ENCODE measurements around the gene RAF1. TPM values are rescaled to one million over a fixed set of nuclear protein-coding genes. Genes with fewer than 3 reads are reported as not detected.
A peak's percentile ranks its signal among the peaks of the same experiment; 100 is the strongest.

Gene RAF1
- total RNA-seq, 1 experiment from 2014 or later: 130 TPM

GRCh38 chr3:12557473-12558100, 106.3 kb downstream of the RAF1 start:
- Histone ChIP-seq H3K9me3 (ENCODE audit: low read depth, low read length, poor library complexity, severe bottlenecking) (no peaks in the 10 kb centered on the region), H3K27me3 (replicated peaks; ENCODE audit: insufficient read depth, low read depth, low read length, poor library complexity) (no peaks in the 10 kb centered on the region), H3K27ac (ENCODE audit: low read depth, low read length, poor library complexity, severe bottlenecking) (peak overlapping the region; percentile 94), H3K36me3 (ENCODE audit: insufficient read depth, low read length, poor library complexity, severe bottlenecking) (no peaks in the 10 kb centered on the region), H3K4me1 (ENCODE audit: insufficient read depth, low read length, poor library complexity, severe bottlenecking) (peaks cover 10% of the 10 kb centered on the region), H3K4me3 (ENCODE audit: low read depth, low read length, poor library complexity, severe bottlenecking) (peak overlapping the region; percentile 85)
- ChIA-PET POLR2A (ENCODE audit: low non-redundant PET) (no interaction called here), CTCF (no interaction called here)
- intact Hi-C loops (cut with micrococcal nuclease; ENCODE audit: unreplicated experiment): loop anchor here (5.0 kb wide), 1 partner anchor 105 kb away; the partner anchor contains the start of gene RAF1
- BruUV-seq (replicated peaks): TSS peak; percentile 37
- TF ChIP-seq EZH2 (IDR thresholded peaks at IDR 0.05; ENCODE audit: borderline replicate concordance, low read depth, low read length, poor library complexity, severe bottlenecking) (no peak), CTCF (conservative IDR thresholded peaks at IDR 0.05; ENCODE audit: low read depth, low read length) (no peak)
- peak; percentile 15 for DNase-seq (ENCODE audit: low spot score)

- Histone ChIP-seq H3K36me3 (ENCODE audit: insufficient read depth, low read length, poor library complexity, severe bottlenecking) (no peaks in the 10 kb centered on the region), H3K4me3 (ENCODE audit: low read depth, low read length, poor library complexity, severe bottlenecking) (peak within 1 kb of the TSS; percentile 85), H3K27ac (ENCODE audit: low read depth, low read length, poor library complexity, severe bottlenecking) (peak within 1 kb of the TSS; percentile 94), H3K27me3 (replicated peaks; ENCODE audit: insufficient read depth, low read depth, low read length, poor library complexity) (no peaks in the 10 kb centered on the region), H3K9me3 (ENCODE audit: low read depth, low read length, poor library complexity, severe bottlenecking) (no peaks in the 10 kb centered on the region), H3K4me1 (ENCODE audit: insufficient read depth, low read length, poor library complexity, severe bottlenecking) (peaks cover 10% of the 10 kb centered on the region)
- POLR2A ChIA-PET (ENCODE audit: low non-redundant PET): no interaction called here
- no TSS peak for BruUV-seq (replicated peaks)
- TF ChIP-seq CTCF (conservative IDR thresholded peaks at IDR 0.05; ENCODE audit: low read depth, low read length) (no peak), EZH2 (IDR thresholded peaks at IDR 0.05; ENCODE audit: borderline replicate concordance, low read depth, low read length, poor library complexity, severe bottlenecking) (no peak)
- intact Hi-C loops (cut with micrococcal nuclease; ENCODE audit: unreplicated experiment): loop anchor here (5.0 kb wide), 1 partner anchor 105 kb away; the partner anchor contains the start of gene RAF1
- peak; percentile 93 for DNase-seq (ENCODE audit: low spot score)
- CTCF ChIA-PET: no interaction called here
These were observed 107.0 kb downstream of the RAF1 start, which contains the start of gene MKRN2 for GRCh38 chr3:12556690-12557472. Gene MKRN2 (plus strand): TSS chr3:12557087. CDS start chr3:12557151, 64 bp downstream.

GRCh38 chr3:12556314-12556689, 107.6 kb downstream of the RAF1 start:
- ChIA-PET CTCF (no interaction called here), POLR2A (ENCODE audit: low non-redundant PET) (no interaction called here)
- BruUV-seq (replicated peaks): TSS peak; percentile 73
- Histone ChIP-seq H3K4me1 (ENCODE audit: insufficient read depth, low read length, poor library complexity, severe bottlenecking) (peaks cover 10% of the 10 kb centered on the region), H3K36me3 (ENCODE audit: insufficient read depth, low read length, poor library complexity, severe bottlenecking) (no peaks in the 10 kb centered on the region), H3K9me3 (ENCODE audit: low read depth, low read length, poor library complexity, severe bottlenecking) (no peaks in the 10 kb centered on the region), H3K4me3 (ENCODE audit: low read depth, low read length, poor library complexity, severe bottlenecking) (peak overlapping the region; percentile 85), H3K27me3 (replicated peaks; ENCODE audit: insufficient read depth, low read depth, low read length, poor library complexity) (no peaks in the 10 kb centered on the region), H3K27ac (ENCODE audit: low read depth, low read length, poor library complexity, severe bottlenecking) (peak overlapping the region; percentile 94)
- intact Hi-C loops (cut with micrococcal nuclease; ENCODE audit: unreplicated experiment): loop anchor here (5.0 kb wide), 1 partner anchor 106 kb away; the partner anchor contains the start of gene RAF1
- TF ChIP-seq EZH2 (IDR thresholded peaks at IDR 0.05; ENCODE audit: borderline replicate concordance, low read depth, low read length, poor library complexity, severe bottlenecking) (no peak), CTCF (conservative IDR thresholded peaks at IDR 0.05; ENCODE audit: low read depth, low read length) (no peak)
- DNase-seq (ENCODE audit: low spot score): no peak

Data from A673 (cell line).